OCI-LY7 (cell line): Measurements from ENCODE around the gene OR13J1. TPM values are rescaled to one million over a fixed set of nuclear protein-coding genes. Genes with fewer than 3 reads are reported as not detected.

Experiments
- BruUV-seq: library from RNA; stranded (reverse); fragments of 400-500 nt; replicated peaks from 2 replicates; lab custom pipeline; 2021; lab: Mats Ljungman, UMichigan
- CTCF ChIA-PET: fragments of 300-600 bp; sonication (Branson Sonifier 250); formaldehyde crosslinking; loops from one replicate; lab custom pipeline; 2022; ENCODE audit warnings: antibody characterized with exemption; ENCODE audit not compliant: unreplicated experiment; lab: Charles Lee
- POLR2A ChIA-PET: fragments of 300-600 bp; sonication (Branson Sonifier 250); formaldehyde crosslinking; loops from one replicate; lab custom pipeline; 2022; ENCODE audit warnings: antibody characterized with exemption; lab: Charles Lee
- DNase-seq: peaks from one replicate; pipeline ENCODE4 v3.0.0-alpha.2; 2015; ENCODE audit warnings: low spot score
- H2AFZ ChIP-seq: fragments of 200-600 bp; sonication (generic), shearing (Covaris generic); 2 replicates; pipeline ENCODE4 v1.6.1; 2014; ENCODE audit warnings: mild to moderate bottlenecking, antibody characterized with exemption, low read length, moderate library complexity
- H3K27ac ChIP-seq: fragments of 200-600 bp; sonication (generic); 2 replicates; pipeline ENCODE4 v1.5.1; 2014; ENCODE audit warnings: mixed run types, low read depth, mild to moderate bottlenecking, moderate library complexity, low read length, inconsistent platforms; ENCODE audit not compliant: poor library complexity, severe bottlenecking
- H3K36me3 ChIP-seq: fragments of 200-600 bp; sonication (generic); 2 replicates; pipeline ENCODE4 v1.6.1; 2014; ENCODE audit warnings: mild to moderate bottlenecking, antibody characterized with exemption, low read length, moderate library complexity, mixed read lengths; ENCODE audit not compliant: insufficient read depth
- H3K4me1 ChIP-seq: fragments of 200-600 bp; sonication (generic); 2 replicates; pipeline ENCODE4 v1.5.1; 2014; ENCODE audit warnings: mild to moderate bottlenecking, low read length; ENCODE audit not compliant: insufficient read depth, poor library complexity, severe bottlenecking
- H3K4me2 ChIP-seq: fragments of 200-600 bp; sonication (generic); 2 replicates; pipeline ENCODE4 v1.6.1; 2014; ENCODE audit warnings: mild to moderate bottlenecking, low read length
- H3K4me3 ChIP-seq: fragments of 200-600 bp; sonication (generic); 2 replicates; pipeline ENCODE4 v1.5.1; 2014; ENCODE audit warnings: mild to moderate bottlenecking, low read depth, low read length; ENCODE audit not compliant: poor library complexity, severe bottlenecking
- H3K79me2 ChIP-seq: fragments of 200-600 bp; sonication (generic); 2 replicates; pipeline ENCODE4 v1.6.1; 2016; ENCODE audit warnings: low read depth, mild to moderate bottlenecking, low read length, moderate library complexity, mixed read lengths; ENCODE audit not compliant: insufficient read depth
- H3K9me2 ChIP-seq: fragments of 200-600 bp; sonication (generic); 2 replicates; pipeline ENCODE4 v1.6.1; 2016; ENCODE audit warnings: mild to moderate bottlenecking, low read length, mixed read lengths; ENCODE audit not compliant: insufficient read depth
- H3K9me3 ChIP-seq: fragments of 200-600 bp; sonication (generic); 2 replicates; pipeline ENCODE4 v1.6.1; 2014; ENCODE audit warnings: mild to moderate bottlenecking, mixed run types, low read length, mixed read lengths
- H4K20me1 ChIP-seq: fragments of 200-600 bp; sonication (generic); 2 replicates; pipeline ENCODE4 v1.6.1; 2014; ENCODE audit warnings: mild to moderate bottlenecking, antibody characterized with exemption, low read length, moderate library complexity, mixed read lengths; ENCODE audit not compliant: insufficient read depth
- EZH2phosphoT487 ChIP-seq: fragments of 200-600 bp; sonication (generic); IDR thresholded peaks from 2 replicates; pipeline ENCODE4 v1.6.1; 2018; ENCODE audit warnings: low read depth, borderline replicate concordance, mild to moderate bottlenecking, mixed run types, antibody characterized with exemption, low read length, moderate library complexity, mixed read lengths
- intact Hi-C: fragments of 100-400 bp; cut with micrococcal nuclease; formaldehyde crosslinking; loops from one replicate; pipeline ENCODE4 v1.10.0; 2022; ENCODE audit not compliant: unreplicated experiment
- total RNA-seq, 2 experiments: library from RNA; depleted of rRNA in 1 of 2; stranded (reverse); fragments of >200 nt in 1 of 2; shearing (Covaris generic) in 1 of 2; gene quantifications; 2 replicates each; pipeline ENCODE4 v1.2.3, GENCODE V29; 2014 to 2022
- TF ChIP-seq, protein P1 (sequence below): fragments of 200-600 bp; sonication (generic); conservative IDR thresholded peaks from 2 replicates; pipeline ENCODE4 v1.5.1; 2014; ENCODE audit warnings: mild to moderate bottlenecking, antibody characterized with exemption, low read length, moderate library complexity, mixed read lengths

OR13J1 gene
- total RNA-seq, 2 experiments from 2014 or later, result not detected

DNA sequence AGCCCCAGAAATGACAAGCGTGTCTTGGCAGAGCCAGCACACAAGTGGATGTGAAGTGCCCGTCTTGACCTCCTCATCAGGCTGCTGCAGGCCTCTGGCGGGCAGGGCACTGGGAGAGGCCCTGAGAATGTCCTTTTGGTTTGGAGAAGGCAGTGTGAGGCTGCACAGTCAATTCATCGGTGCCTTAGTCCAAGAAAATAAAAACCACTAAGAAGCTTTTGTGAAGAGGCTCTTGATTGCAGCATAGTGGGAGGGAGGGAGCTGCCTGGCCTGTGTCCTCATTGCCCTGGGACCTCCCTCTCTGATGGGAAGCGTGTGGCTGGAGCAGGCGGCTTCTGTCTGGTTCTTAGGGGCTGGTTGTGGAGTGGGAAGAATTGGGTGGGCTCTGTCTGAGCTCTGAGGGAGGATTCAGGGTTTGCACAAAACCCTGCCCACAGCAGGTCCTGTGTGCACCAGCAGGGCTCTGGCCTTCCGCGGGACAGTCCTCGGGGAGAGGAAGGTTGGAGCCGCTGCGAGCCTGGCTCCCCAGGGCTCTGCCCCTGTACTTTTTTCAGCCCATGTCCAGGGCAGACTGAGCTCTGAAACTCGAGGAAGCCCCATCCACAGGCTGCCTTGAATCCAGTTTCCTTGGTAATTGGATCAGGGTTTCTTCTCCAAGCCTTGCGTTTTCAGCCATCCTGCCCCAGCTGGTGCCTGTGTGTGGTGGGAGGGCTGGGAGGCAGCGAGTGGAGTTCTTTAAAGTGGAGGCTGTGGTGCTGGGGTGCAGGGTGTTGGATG is 36.9 kb upstream of the OR13J1 start:
- no peaks in the 10 kb centered on the region for H3K9me3 ChIP-seq
- intact Hi-C loops, result no loop called here
- H2AFZ ChIP-seq, result no peak overlapping the region
- no peak for TF ChIP-seq EZH2phosphoT487
- TF ChIP-seq, protein P1, sequence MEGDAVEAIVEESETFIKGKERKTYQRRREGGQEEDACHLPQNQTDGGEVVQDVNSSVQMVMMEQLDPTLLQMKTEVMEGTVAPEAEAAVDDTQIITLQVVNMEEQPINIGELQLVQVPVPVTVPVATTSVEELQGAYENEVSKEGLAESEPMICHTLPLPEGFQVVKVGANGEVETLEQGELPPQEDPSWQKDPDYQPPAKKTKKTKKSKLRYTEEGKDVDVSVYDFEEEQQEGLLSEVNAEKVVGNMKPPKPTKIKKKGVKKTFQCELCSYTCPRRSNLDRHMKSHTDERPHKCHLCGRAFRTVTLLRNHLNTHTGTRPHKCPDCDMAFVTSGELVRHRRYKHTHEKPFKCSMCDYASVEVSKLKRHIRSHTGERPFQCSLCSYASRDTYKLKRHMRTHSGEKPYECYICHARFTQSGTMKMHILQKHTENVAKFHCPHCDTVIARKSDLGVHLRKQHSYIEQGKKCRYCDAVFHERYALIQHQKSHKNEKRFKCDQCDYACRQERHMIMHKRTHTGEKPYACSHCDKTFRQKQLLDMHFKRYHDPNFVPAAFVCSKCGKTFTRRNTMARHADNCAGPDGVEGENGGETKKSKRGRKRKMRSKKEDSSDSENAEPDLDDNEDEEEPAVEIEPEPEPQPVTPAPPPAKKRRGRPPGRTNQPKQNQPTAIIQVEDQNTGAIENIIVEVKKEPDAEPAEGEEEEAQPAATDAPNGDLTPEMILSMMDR, result no peak
- CTCF ChIA-PET, result no interaction called here
- no peaks in the 10 kb centered on the region for H3K36me3 ChIP-seq
- no peak overlapping the region for H3K4me3 ChIP-seq
- no peaks in the 10 kb centered on the region for H4K20me1 ChIP-seq
- DNase-seq, result no peak
- no peaks in the 10 kb centered on the region for H3K79me2 ChIP-seq
- H3K9me2 ChIP-seq, result no peaks in the 10 kb centered on the region
- no peak overlapping the region for H3K27ac ChIP-seq
- POLR2A ChIA-PET, result no interaction called here
- BruUV-seq, result no TSS peak
- no peak overlapping the region for H3K4me2 ChIP-seq
- peaks cover 8% of the 10 kb centered on the region for H3K4me1 ChIP-seq

DNA sequence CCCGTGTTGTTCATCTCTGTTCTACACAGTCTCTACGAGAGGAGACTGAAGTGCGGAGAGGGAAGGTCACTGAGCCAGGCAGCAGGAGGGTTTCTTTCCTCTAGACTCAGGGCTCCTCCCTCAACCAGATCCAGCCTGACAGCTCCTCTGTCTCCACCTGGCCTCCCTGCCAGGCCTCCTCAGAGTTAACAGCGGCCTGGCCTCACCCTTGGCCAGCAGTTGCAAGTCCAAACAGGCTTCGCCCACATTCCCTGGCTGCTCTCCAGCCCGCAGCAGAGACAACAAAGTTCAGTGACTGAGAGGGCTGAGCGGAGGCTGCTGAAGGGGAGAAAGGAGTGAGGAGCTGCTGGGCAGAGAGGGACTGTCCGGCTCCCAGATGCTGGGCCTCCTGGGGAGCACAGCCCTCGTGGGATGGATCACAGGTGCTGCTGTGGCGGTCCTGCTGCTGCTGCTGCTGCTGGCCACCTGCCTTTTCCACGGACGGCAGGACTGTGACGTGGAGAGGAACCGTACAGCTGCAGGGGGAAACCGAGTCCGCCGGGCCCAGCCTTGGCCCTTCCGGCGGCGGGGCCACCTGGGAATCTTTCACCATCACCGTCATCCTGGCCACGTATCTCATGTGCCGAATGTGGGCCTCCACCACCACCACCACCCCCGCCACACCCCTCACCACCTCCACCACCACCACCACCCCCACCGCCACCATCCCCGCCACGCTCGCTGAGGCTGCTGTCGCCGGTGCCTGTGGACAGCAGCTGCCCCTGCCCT is 35.9 kb upstream of the OR13J1 start, which contains the start of gene HRCT1:
TSS of gene HRCT1 (plus strand) at position 291 of the 768 bp plus-strand sequence. CDS start at position 377, 86 bp downstream.
- no peak for DNase-seq
- no TSS peak for BruUV-seq
- Histone ChIP-seq H3K9me2 (no peaks in the 10 kb centered on the region), H3K4me1 (peaks cover 6% of the 10 kb centered on the region), H4K20me1 (no peaks in the 10 kb centered on the region), H3K4me2 (no peak within 1 kb of the TSS), H3K27ac (no peak within 1 kb of the TSS), H3K79me2 (no peaks in the 10 kb centered on the region), H3K36me3 (no peaks in the 10 kb centered on the region), H2AFZ (no peak within 1 kb of the TSS), H3K4me3 (no peak within 1 kb of the TSS), H3K9me3 (no peaks in the 10 kb centered on the region)
- ChIA-PET POLR2A (no interaction called here), CTCF (interaction anchor here (0.6 kb wide), 1 partner anchor 81 kb away, joined by 3 read pairs; no protein-coding TSS in a partner anchor)
- intact Hi-C loops, result no loop called here
- TF ChIP-seq, protein P1, result no peak
- no peak for TF ChIP-seq EZH2phosphoT487
